NB4 (cell line): Measurements from ENCODE around the gene ACBD6.
A peak's percentile ranks its signal among the peaks of the same experiment; 100 is the strongest.

Source experiments
- DNase-seq: peaks from one replicate; pipeline ENCODE4 v3.0.0; 2010; ENCODE audit warnings: low read depth
- H3K4me3 ChIP-seq: one replicate; pipeline ENCODE4 v1.5.1; 2011; ENCODE audit warnings: mild to moderate bottlenecking, low read depth, low read length, moderate library complexity
- MYC ChIP-seq: IDR thresholded peaks from 2 replicates; pipeline ENCODE4 v1.6.1; 2011; ENCODE audit warnings: low read depth, low read length
- POLR2A ChIP-seq: IDR thresholded peaks from 2 replicates; pipeline ENCODE4 v1.6.1; 2011; ENCODE audit warnings: mild to moderate bottlenecking; ENCODE audit not compliant: insufficient read length; ENCODE audit errors: extremely low read depth
- TF ChIP-seq, protein P1 (sequence below): IDR thresholded peaks from one replicate; pipeline ENCODE4 v1.5.1; 2012; ENCODE audit warnings: low read depth, low read length
- TF ChIP-seq, protein P2 (sequence below): IDR thresholded peaks from 2 replicates; pipeline ENCODE4 v1.6.1; 2011; ENCODE audit warnings: low read depth, low read length

ACBD6 gene

DNA sequence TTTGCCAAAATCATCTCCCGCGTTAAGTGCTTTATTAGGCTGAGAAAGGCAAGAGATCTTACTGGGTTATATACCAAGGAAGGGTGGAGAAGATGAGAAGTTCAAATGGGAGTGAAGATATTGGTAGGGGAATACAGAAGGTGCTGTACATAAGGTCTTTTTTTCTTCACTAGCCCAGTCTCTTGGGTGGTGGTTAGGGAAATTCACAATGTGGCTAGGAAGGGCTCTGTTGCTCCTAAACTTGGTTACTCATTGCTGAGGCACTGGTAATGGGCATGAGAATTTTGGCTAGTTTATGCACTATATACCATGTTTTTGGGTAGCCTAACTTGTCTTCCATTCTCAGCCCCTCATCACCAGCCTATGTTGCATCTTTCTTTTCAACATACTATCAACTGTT is 221.8 kb downstream of the ACBD6 start:
- TF ChIP-seq, protein P1, sequence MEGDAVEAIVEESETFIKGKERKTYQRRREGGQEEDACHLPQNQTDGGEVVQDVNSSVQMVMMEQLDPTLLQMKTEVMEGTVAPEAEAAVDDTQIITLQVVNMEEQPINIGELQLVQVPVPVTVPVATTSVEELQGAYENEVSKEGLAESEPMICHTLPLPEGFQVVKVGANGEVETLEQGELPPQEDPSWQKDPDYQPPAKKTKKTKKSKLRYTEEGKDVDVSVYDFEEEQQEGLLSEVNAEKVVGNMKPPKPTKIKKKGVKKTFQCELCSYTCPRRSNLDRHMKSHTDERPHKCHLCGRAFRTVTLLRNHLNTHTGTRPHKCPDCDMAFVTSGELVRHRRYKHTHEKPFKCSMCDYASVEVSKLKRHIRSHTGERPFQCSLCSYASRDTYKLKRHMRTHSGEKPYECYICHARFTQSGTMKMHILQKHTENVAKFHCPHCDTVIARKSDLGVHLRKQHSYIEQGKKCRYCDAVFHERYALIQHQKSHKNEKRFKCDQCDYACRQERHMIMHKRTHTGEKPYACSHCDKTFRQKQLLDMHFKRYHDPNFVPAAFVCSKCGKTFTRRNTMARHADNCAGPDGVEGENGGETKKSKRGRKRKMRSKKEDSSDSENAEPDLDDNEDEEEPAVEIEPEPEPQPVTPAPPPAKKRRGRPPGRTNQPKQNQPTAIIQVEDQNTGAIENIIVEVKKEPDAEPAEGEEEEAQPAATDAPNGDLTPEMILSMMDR = no peak
- no peak for DNase-seq
- H3K4me3 ChIP-seq = no peak overlapping the region

DNA sequence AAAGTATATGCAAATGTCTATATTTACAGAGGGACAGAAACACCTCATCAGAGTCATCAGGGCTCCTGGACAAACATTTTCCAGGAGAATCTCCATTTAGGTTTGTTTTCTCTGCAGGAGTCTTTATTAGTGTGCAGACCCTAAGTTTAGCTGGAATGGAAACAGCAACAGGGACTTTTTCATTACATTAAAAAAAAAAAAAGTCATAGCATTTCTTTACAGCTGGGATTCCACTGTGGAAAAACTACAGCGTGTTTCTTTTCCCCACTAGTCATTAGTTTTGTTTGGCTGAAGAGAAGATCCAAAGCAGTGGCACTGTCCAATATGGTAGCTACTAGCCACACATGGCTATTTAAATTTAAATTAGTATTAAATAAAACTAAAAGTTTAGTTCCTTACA is 222.7 kb downstream of the ACBD6 start:
- no peak for DNase-seq
- no peak for TF ChIP-seq MYC
- TF ChIP-seq POLR2A = no peak
- TF ChIP-seq, protein P1 = no peak
- TF ChIP-seq, protein P2, sequence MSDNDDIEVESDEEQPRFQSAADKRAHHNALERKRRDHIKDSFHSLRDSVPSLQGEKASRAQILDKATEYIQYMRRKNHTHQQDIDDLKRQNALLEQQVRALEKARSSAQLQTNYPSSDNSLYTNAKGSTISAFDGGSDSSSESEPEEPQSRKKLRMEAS = no peak
- no peak overlapping the region for H3K4me3 ChIP-seq

DNA sequence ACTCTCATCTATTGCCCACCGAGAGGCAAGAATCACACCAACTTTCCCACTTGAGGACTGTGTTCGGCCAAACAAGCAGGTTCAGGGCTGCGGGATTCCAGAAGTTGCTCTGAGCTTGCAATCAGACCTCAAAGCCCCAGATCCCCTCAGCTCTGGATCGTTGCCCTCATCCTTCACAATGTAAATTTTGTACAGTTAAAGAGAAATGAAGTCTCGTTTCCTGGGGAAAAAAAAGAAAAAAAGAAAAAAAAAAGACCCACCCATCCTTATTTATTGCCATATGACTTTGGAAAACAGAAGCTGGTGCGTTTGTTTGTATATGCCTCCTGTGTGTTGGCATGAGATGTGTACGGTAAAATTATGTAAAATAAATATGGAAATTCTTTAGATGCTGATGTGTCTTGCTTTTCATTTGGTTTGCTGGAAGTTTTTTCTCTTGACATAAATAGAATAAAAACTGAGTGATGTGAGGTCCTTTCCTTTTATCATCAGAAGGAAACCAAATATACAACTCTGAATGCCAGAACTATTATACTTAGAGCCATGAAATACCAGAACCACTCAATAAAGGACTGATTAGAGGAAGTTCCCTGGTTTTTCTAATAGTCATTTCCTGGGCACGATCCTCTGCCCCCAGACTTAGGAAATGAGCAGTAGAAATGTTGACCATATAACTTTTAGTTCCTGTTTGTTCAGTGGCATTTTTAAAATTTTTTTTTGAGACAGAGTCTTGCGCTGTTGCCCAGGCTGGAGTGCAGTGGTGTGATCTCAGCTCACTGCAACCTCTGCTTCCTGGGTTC is 223.6 kb downstream of the ACBD6 start:
- peak; percentile 66 for DNase-seq

DNA sequence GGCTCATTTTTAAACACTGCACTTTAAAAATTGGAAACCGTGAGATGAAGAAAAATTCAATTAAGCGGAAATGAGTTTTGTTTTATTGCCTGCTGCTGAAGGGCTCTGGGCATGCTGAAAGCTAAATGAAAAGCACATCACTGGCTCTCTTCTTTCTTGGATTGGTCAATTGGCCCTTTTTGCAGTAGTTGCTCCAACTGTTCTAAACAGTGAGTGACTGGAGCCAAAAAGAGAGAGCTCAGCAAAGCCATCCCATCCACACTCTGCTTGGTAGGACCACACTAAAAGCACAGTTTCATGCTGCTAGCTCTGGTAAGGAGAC is 224.2 kb downstream of the ACBD6 start:
- H3K4me3 ChIP-seq = no peak overlapping the region
- DNase-seq = no peak
- no peak for TF ChIP-seq MYC
- no peak for TF ChIP-seq POLR2A
- TF ChIP-seq, protein P2 = no peak
- TF ChIP-seq, protein P1 = no peak

More for the DNA sequence above, 223.6 kb downstream of the ACBD6 start:
- no peak overlapping the region for H3K4me3 ChIP-seq
- TF ChIP-seq, protein P2 = no peak
- TF ChIP-seq, protein P1 = no peak
- TF ChIP-seq MYC (no peak), POLR2A (no peak)

DNA sequence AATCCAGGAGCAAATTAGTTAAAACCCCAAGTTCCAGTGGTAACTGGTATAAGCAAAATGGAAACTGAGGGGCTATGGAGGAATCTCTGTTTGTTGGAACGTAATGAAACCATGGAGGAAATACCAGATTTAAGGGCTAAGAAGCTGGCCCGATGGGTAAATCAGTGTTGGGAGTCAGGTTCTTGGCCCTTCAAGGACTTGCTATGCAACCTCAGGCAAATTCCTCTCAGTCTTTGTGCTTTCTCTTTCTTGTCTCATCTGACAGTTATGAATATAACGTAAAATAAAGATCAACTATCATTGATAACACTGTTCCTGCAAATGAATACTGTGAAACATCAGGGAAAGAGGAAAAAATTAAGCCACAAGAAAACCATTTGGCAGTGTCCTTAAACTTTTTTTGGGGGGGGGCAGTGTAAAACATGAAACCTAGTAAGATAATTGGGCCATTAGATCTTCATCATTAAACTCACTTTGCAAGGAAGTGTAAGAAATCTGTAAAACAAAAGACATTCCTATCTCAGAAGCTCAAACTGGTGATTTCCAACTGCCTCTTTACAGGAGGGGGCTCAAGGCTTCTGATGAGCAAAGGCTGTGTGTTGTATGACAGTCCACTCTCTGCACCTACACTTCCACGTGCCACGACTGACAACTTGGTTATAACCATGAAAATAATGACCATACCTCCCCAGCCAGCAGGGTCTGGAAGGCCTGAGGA is 224.7 kb downstream of the ACBD6 start:
- no peak for DNase-seq
- TF ChIP-seq POLR2A (no peak), MYC (no peak)
- TF ChIP-seq, protein P2 = no peak
- TF ChIP-seq, protein P1 = no peak
- H3K4me3 ChIP-seq = no peak overlapping the region

DNA sequence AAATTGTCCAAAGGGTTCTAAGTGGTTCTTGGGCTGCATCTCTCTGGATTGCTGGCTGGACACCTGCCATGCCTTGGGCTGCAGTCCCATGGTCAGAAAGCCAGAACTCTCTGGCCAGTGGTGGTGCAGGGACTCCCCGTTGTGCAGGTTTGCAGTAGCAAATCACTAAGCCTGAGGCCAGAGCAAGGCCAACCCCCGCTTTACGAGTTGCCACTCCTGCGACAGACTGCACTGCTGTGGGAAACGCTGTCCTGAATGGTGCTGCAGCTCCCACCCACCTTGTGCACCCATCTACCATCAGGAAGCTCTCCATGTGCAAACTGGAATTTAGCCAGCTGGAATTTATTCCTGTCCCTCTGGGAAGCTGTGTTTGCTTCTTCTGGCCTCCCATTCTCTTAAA is 226.7 kb downstream of the ACBD6 start:
- no peak overlapping the region for H3K4me3 ChIP-seq
- DNase-seq = no peak
- TF ChIP-seq MYC = no peak
- TF ChIP-seq, protein P1 = no peak
- TF ChIP-seq POLR2A = no peak
- TF ChIP-seq, protein P2 = no peak
